Measurements from ENCODE around the gene HTN1.
"Not testable (repeated sequence)": the region's sequence is repeated elsewhere in the genome, so short reads cannot be mapped to it uniquely, and the experiment has no call there.

HTN1 gene

GRCh38 chr4:70050138-70050537 lies at the start of gene HTN1:
Gene HTN1, plus strand, starts transcription at chr4:70050438. Its CDS starts 2,639 bp downstream, at chr4:70053077.
- DNase-seq = not testable (repeated sequence)

GRCh38 chr4:70000711-70001110 lies 49.5 kb upstream of the HTN1 start:
- DNase-seq = no peak

GRCh38 chr4:70002507-70002906 lies 47.7 kb upstream of the HTN1 start:
- no peak for DNase-seq

- DNase-seq = no peak
Observed at GRCh38 chr4:70008771-70009170, 41.5 kb upstream of the HTN1 start.

GRCh38 chr4:70019006-70019405 lies 31.2 kb upstream of the HTN1 start:
- DNase-seq = not testable (repeated sequence)

- DNase-seq = no peak
Observed at GRCh38 chr4:70023218-70023617, 27.0 kb upstream of the HTN1 start.

DNA sequence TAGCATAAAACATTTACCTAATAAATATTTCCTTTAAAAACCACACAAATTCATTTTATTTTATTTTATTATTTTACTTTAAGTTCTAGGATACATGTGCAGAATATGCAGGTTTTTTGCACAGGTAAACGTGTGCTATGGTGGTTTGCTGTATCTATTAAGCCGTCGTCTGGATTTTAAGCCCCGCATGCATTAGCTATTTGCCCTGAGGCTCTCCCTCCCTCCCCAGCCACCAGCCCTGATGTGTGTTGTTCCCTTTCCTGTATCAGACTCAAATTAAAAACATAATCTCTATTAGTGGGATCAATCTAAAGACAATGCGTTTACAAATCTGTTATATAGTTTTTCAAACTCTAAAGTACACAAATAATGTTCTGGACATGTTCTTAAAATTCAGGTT lies 23.2 kb upstream of the HTN1 start:
- no peak for DNase-seq

- not testable (repeated sequence) for DNase-seq
Observed at GRCh38 chr4:70028159-70028558, 22.1 kb upstream of the HTN1 start, which contains the start of gene HTN3. Gene HTN3, plus strand, starts transcription at chr4:70028459. Its CDS starts 2,282 bp downstream, at chr4:70030741.

GRCh38 chr4:70037559-70037958 lies 12.7 kb upstream of the HTN1 start:
- not testable (repeated sequence) for DNase-seq

DNA sequence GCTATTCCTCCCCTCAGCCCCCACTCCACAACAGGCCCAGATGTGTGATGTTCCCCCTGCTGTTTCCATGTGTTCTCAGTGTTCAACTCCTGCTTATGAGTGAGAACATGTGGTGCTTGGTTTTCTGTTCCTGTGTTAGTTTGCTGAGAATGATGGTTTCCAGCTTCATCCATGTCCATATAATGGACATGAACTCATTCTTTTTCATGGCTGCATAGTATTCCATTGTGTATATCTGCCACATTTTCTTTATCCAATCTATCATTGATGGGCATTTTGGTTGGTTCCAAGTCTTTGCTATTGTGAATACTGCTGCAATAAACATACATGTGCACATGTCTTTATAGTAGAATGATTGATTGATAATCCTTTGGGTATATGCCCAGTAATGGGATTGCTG lies 10.3 kb upstream of the HTN1 start:
- not testable (repeated sequence) for DNase-seq

- no peak for DNase-seq
Observed at GRCh38 chr4:70041652-70042286, 8.5 kb upstream of the HTN1 start.

- not testable (repeated sequence) for DNase-seq
Observed at GRCh38 chr4:70056534-70056933, 6.3 kb downstream of the HTN1 start.

DNA sequence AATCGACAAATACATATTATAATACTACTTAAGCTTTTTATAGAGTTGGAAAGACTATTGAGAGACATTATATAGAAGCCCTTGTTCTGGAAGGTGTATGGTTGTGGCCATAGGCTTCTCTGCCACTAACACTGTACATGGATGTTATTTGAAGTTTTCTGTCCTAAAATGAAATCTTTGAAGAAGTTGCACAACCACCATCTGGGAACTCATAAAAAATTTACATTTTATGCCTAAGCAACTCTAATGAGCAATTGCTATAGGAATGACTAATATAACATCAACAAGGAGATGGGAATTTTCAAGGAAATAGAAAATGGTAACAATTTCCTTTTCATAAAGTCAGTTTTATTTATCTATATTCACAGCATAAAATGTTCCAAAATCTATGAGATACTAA lies 7.4 kb downstream of the HTN1 start:
- no peak for DNase-seq

DNA sequence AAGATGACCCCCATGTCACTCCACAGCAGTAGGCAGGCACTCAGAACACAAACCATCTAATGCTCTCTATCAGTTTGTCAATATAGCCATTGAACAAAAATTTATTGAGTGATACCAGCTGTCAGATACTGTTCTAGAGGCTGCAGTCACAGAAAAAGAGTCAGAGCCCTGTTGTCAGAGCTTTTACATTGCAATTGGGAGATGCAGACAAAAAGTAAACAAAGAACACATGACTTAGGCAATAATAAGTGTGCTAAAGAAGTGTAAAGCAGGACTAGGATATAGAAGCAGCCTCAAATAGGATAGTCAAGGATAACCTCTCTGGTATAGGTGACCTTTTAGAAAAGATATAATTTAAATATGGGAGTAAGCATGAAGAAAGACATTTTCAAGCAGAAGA lies 8.9 kb downstream of the HTN1 start:
- no peak for DNase-seq

GRCh38 chr4:70062000-70062399 lies 11.8 kb downstream of the HTN1 start:
- no peak for DNase-seq

DNA sequence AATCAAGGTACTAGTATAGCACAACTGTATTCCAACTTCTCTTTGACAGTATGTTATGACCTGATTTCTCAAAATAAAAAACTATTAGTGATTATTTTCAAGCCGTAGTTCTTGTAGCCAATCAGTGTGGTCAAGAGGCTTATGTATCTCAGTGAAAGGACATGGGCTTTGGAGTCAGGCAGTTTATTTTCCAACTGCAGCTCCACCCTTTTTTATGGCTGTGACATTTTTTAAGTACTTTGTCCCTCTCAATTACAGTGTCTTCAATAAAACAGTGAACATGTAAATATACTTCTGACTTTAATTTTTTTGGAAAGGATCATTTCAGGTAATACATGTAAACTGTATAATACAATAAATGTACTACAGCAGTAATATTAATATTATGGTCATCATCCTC lies 30.0 kb downstream of the HTN1 start:
- no peak for DNase-seq

DNA sequence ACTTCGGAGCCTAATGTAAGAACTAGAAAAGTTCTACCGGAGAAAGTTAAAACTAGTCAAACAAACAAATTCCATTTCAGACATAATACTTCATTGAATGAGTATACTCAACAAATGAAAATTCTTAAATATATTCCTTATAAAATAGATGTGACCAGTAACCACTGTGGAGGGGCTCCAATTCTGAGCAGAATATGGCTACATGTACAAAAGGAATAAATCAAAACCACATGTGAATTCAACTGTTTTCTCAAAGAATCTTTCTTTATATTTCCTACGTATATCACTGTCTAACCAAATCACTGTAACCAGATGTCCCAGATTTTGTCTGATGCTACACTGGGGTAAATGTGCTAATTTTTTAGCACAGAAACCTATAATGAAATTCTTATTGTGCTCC lies 49.0 kb downstream of the HTN1 start:
- no peak for DNase-seq

Measured in activated CD4-positive, alpha-beta T cell treated with anti-CD3 and anti-CD28 coated beads for 48 hours (primary cell).